Measurements from ENCODE around the gene PLEKHO2.
A peak's percentile ranks its signal among the peaks of the same experiment; 100 is the strongest.

PLEKHO2 gene

GRCh38 chr15:64855205-64855975 is 13.7 kb downstream of the PLEKHO2 start:
- no peak for DNase-seq (ENCODE audit: low read depth)

GRCh38 chr15:64856429-64857145 is 14.9 kb downstream of the PLEKHO2 start:
- DNase-seq (ENCODE audit: low read depth) = no peak

- no peak for DNase-seq (ENCODE audit: low read depth)
These were observed 15.7 kb downstream of the PLEKHO2 start for GRCh38 chr15:64857421-64857820.

- no peak for DNase-seq (ENCODE audit: low read depth)
These were observed 16.4 kb downstream of the PLEKHO2 start for GRCh38 chr15:64858021-64858575.

GRCh38 chr15:64859226-64859625 is 17.5 kb downstream of the PLEKHO2 start:
- DNase-seq (ENCODE audit: low read depth) = no peak

GRCh38 chr15:64861331-64861730 is 19.6 kb downstream of the PLEKHO2 start:
- no peak for DNase-seq (ENCODE audit: low read depth)

- no peak for DNase-seq (ENCODE audit: low read depth)
These were observed 20.2 kb downstream of the PLEKHO2 start for GRCh38 chr15:64861960-64862359.

GRCh38 chr15:64862408-64862807 is 20.7 kb downstream of the PLEKHO2 start:
- DNase-seq (ENCODE audit: low read depth) = no peak

- DNase-seq (ENCODE audit: low read depth) = no peak
These were observed 22.4 kb downstream of the PLEKHO2 start for GRCh38 chr15:64864068-64864467.

- DNase-seq (ENCODE audit: low read depth) = no peak
These were observed 23.6 kb downstream of the PLEKHO2 start for GRCh38 chr15:64865126-64865997.

GRCh38 chr15:64865998-64866520 is 24.3 kb downstream of the PLEKHO2 start:
- DNase-seq (ENCODE audit: low read depth) = no peak

- no peak for DNase-seq (ENCODE audit: low read depth)
These were observed 27.8 kb downstream of the PLEKHO2 start for GRCh38 chr15:64869501-64869900.

GRCh38 chr15:64870353-64870752 is 28.6 kb downstream of the PLEKHO2 start:
- no peak for DNase-seq (ENCODE audit: low read depth)

GRCh38 chr15:64875641-64876223 is 34.0 kb downstream of the PLEKHO2 start:
- DNase-seq (ENCODE audit: low read depth) = no peak

- DNase-seq (ENCODE audit: low read depth) = no peak
These were observed 35.7 kb downstream of the PLEKHO2 start for GRCh38 chr15:64877435-64877834.

GRCh38 chr15:64878705-64879104 is 37.0 kb downstream of the PLEKHO2 start:
- DNase-seq (ENCODE audit: low read depth) = no peak

- no peak for DNase-seq (ENCODE audit: low read depth)
These were observed 41.4 kb downstream of the PLEKHO2 start for GRCh38 chr15:64883100-64883581.

GRCh38 chr15:64883997-64884511 is 42.3 kb downstream of the PLEKHO2 start:
- peak; percentile 54 for DNase-seq (ENCODE audit: low read depth)

GRCh38 chr15:64884679-64885078 is 43.0 kb downstream of the PLEKHO2 start:
- DNase-seq (ENCODE audit: low read depth) = no peak

- DNase-seq (ENCODE audit: low read depth) = no peak
These were observed 46.6 kb downstream of the PLEKHO2 start for GRCh38 chr15:64888336-64888735.

- no peak for DNase-seq (ENCODE audit: low read depth)
These were observed 49.8 kb downstream of the PLEKHO2 start for GRCh38 chr15:64891561-64891960.

All from stimulated activated CD8-positive, alpha-beta memory T cell treated with anti-CD3 and anti-CD28 coated beads, Interleukin-7, amount 100 ng/mL, for 24 hours (primary cell).